B cell (primary cell): ENCODE data around the gene MAP6.

ENCODE experiments used
- CTCF ChIP-seq: fragments of 200-600 bp; IDR thresholded peaks from one replicate; pipeline ENCODE4 v1.8.0; 2022; ENCODE audit warnings: antibody characterized with exemption, mild to moderate bottlenecking
- EZH2 ChIP-seq: IDR thresholded peaks from 2 replicates; pipeline ENCODE4 v1.6.1; 2012; ENCODE audit warnings: borderline replicate concordance, low read depth, mild to moderate bottlenecking, moderate library complexity, low read length; ENCODE audit not compliant: insufficient read depth, poor library complexity, severe bottlenecking

GRCh38 chr11:75678620-75679259, 9.9 kb upstream of the MAP6 start:
- TF ChIP-seq CTCF (no peak), EZH2 (no peak)
